ENCODE measurements around the gene TAGLN3.

TAGLN3 gene

GRCh38 chr3:112005091-112005672 is 6.5 kb downstream of the TAGLN3 start:
- TF ChIP-seq, protein P1, sequence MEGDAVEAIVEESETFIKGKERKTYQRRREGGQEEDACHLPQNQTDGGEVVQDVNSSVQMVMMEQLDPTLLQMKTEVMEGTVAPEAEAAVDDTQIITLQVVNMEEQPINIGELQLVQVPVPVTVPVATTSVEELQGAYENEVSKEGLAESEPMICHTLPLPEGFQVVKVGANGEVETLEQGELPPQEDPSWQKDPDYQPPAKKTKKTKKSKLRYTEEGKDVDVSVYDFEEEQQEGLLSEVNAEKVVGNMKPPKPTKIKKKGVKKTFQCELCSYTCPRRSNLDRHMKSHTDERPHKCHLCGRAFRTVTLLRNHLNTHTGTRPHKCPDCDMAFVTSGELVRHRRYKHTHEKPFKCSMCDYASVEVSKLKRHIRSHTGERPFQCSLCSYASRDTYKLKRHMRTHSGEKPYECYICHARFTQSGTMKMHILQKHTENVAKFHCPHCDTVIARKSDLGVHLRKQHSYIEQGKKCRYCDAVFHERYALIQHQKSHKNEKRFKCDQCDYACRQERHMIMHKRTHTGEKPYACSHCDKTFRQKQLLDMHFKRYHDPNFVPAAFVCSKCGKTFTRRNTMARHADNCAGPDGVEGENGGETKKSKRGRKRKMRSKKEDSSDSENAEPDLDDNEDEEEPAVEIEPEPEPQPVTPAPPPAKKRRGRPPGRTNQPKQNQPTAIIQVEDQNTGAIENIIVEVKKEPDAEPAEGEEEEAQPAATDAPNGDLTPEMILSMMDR (IDR thresholded peaks at IDR 0.05; ENCODE audit: borderline replicate concordance, control extremely low read depth, extremely low read depth, insufficient read depth, missing control alignments): no peak
- in situ Hi-C loops (cut with MboI; ENCODE audit: low sequenced_read_pairs, unreplicated experiment): no loop called here

GRCh38 chr3:112007633-112008032 is 8.9 kb downstream of the TAGLN3 start:
- in situ Hi-C loops (cut with MboI; ENCODE audit: low sequenced_read_pairs, unreplicated experiment): no loop called here
- DNase-seq (ENCODE audit: low spot score): no peak

More at GRCh38 chr3:112005091-112005672, 6.5 kb downstream of the TAGLN3 start:
- DNase-seq (ENCODE audit: low spot score): no peak

GRCh38 chr3:112009670-112010069 is 10.9 kb downstream of the TAGLN3 start:
- DNase-seq (ENCODE audit: low spot score): no peak
- TF ChIP-seq, protein P1 (IDR thresholded peaks at IDR 0.05; ENCODE audit: borderline replicate concordance, control extremely low read depth, extremely low read depth, insufficient read depth, missing control alignments): no peak
- in situ Hi-C loops (cut with MboI; ENCODE audit: low sequenced_read_pairs, unreplicated experiment): no loop called here

More at GRCh38 chr3:112007633-112008032, 8.9 kb downstream of the TAGLN3 start:
- TF ChIP-seq, protein P1 (IDR thresholded peaks at IDR 0.05; ENCODE audit: borderline replicate concordance, control extremely low read depth, extremely low read depth, insufficient read depth, missing control alignments): no peak

DNA sequence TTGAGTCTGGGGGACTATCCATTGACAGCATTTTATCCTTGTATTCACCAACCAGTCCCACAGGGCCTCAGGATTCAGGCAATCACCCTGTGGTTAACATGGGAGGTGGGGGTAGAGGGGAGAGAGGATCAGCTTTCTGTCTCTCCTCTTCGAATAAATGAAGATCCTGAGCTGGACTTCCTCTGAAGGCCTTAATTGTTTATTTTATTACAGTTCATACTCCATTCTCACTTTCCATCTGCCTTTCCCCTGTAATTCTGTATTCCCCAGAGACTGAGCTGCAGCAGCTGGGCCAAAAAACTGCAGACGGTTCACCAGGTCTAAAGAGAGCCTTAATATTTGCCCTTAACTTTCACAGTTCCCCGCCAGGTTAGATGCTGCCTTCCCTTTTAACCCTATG is 11.9 kb downstream of the TAGLN3 start:
- no peak for DNase-seq (ENCODE audit: low spot score)
- TF ChIP-seq, protein P1 (IDR thresholded peaks at IDR 0.05; ENCODE audit: borderline replicate concordance, control extremely low read depth, extremely low read depth, insufficient read depth, missing control alignments): no peak
- in situ Hi-C loops (cut with MboI; ENCODE audit: low sequenced_read_pairs, unreplicated experiment): no loop called here

DNA sequence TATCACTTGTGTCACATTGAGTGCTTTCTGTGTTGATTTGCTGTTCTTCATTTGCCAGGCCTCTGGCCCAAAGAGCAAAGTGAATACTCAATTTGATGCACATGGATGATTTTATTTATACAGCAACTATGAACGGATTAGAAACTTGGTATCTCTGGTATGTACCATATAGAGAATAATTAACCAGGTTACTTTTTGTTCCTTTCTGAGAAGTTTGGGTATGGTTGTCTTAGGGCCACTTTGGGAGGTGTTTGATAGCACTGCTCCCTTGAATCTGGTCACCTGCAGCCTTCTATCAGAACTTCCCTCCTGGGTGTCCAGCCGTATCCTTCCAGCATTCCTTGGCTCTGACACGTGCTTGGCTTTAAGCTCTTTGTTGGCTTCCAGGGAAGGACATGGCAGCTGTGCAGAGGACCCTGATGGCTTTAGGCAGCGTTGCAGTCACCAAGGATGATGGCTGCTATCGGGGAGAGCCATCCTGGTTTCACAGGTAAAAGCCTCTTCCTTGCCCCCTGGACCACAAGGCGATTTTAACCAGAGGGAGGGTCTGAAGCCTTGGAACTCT is 12.7 kb downstream of the TAGLN3 start:
- TF ChIP-seq, protein P1 (IDR thresholded peaks at IDR 0.05; ENCODE audit: borderline replicate concordance, control extremely low read depth, extremely low read depth, insufficient read depth, missing control alignments): no peak
- in situ Hi-C loops (cut with MboI; ENCODE audit: low sequenced_read_pairs, unreplicated experiment): no loop called here
- no peak for DNase-seq (ENCODE audit: low spot score)

DNA sequence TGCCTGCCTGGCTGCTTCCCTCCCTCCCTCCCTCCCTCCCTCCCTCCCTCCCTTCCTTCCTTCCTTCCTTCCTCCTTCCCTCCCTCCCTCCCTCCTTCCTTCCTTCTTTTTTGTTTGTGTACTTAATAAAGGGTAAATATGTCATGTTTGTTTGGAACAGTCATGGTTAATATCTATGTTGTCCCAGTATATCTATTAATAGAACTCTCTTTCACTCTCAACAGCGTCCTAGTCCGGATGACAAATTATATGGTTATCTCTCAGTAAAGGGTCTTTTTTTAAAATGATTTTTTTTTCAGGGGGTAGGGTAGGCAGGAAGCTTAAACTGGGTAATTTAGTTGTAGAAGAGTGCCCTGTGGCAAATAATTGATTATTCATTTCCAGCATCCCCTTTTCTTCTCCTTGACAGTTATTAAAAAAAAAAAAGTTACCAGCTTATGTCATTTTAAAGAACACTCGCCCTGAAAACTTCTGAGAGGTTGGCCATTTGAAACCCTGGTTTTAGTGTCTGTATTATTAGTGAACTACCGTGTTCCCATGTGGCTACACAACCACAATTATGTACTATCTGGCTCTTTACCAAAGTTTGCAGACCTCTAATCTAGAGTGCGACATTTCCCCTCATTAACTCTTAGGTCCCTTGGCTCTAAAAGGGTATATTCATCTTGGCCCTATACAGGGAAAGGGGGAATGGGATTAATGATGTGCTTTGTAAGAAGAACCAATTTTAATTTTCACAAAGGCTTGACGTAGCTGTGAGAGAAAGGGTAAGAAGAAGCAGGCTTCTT is 13.7 kb downstream of the TAGLN3 start:
- no peak for DNase-seq (ENCODE audit: low spot score)
- in situ Hi-C loops (cut with MboI; ENCODE audit: low sequenced_read_pairs, unreplicated experiment): no loop called here
- TF ChIP-seq, protein P1 (IDR thresholded peaks at IDR 0.05; ENCODE audit: borderline replicate concordance, control extremely low read depth, extremely low read depth, insufficient read depth, missing control alignments): no peak

Measured in GM13976 (cell line).